ENCODE results near the gene MAP1LC3B2.
A peak's percentile ranks its signal among the peaks of the same experiment; 100 is the strongest.

MAP1LC3B2 gene

GRCh38 chr12:116559162-116559935, at the start of gene MAP1LC3B2:
Gene MAP1LC3B2 (plus strand): TSS chr12:116559381. CDS start chr12:116575943, 16,562 bp downstream.
- DNase-seq (ENCODE audit: low read depth) = peak; percentile 52

- DNase-seq (ENCODE audit: low read depth) = no peak
Measured at GRCh38 chr12:116513944-116514343, 45.2 kb upstream of the MAP1LC3B2 start.

GRCh38 chr12:116515684-116516083, 43.5 kb upstream of the MAP1LC3B2 start:
- DNase-seq (ENCODE audit: low read depth) = no peak

GRCh38 chr12:116516657-116517056, 42.5 kb upstream of the MAP1LC3B2 start:
- DNase-seq (ENCODE audit: low read depth) = no peak

GRCh38 chr12:116517431-116518045, 41.6 kb upstream of the MAP1LC3B2 start:
- DNase-seq (ENCODE audit: low read depth) = no peak

- no peak for DNase-seq (ENCODE audit: low read depth)
Measured at GRCh38 chr12:116520225-116520760, 38.9 kb upstream of the MAP1LC3B2 start.

- no peak for DNase-seq (ENCODE audit: low read depth)
Measured at GRCh38 chr12:116520801-116521471, 38.2 kb upstream of the MAP1LC3B2 start.

- no peak for DNase-seq (ENCODE audit: low read depth)
Measured at GRCh38 chr12:116524311-116524710, 34.9 kb upstream of the MAP1LC3B2 start.

GRCh38 chr12:116524964-116525379, 34.2 kb upstream of the MAP1LC3B2 start:
- DNase-seq (ENCODE audit: low read depth) = no peak

GRCh38 chr12:116525418-116526001, 33.7 kb upstream of the MAP1LC3B2 start:
- DNase-seq (ENCODE audit: low read depth) = no peak

GRCh38 chr12:116528065-116528464, 31.1 kb upstream of the MAP1LC3B2 start:
- no peak for DNase-seq (ENCODE audit: low read depth)

GRCh38 chr12:116528498-116528897, 30.7 kb upstream of the MAP1LC3B2 start:
- no peak for DNase-seq (ENCODE audit: low read depth)

GRCh38 chr12:116529048-116529447, 30.1 kb upstream of the MAP1LC3B2 start:
- DNase-seq (ENCODE audit: low read depth) = no peak

- DNase-seq (ENCODE audit: low read depth) = no peak
Measured at GRCh38 chr12:116529686-116530085, 29.5 kb upstream of the MAP1LC3B2 start.

- DNase-seq (ENCODE audit: low read depth) = no peak
Measured at GRCh38 chr12:116532428-116532827, 26.8 kb upstream of the MAP1LC3B2 start.

GRCh38 chr12:116532986-116533342, 26.2 kb upstream of the MAP1LC3B2 start:
- DNase-seq (ENCODE audit: low read depth) = no peak

GRCh38 chr12:116533343-116534251, 25.6 kb upstream of the MAP1LC3B2 start:
- peak; percentile 75 for DNase-seq (ENCODE audit: low read depth)

GRCh38 chr12:116534311-116535121, 24.7 kb upstream of the MAP1LC3B2 start:
- no peak for DNase-seq (ENCODE audit: low read depth)

- no peak for DNase-seq (ENCODE audit: low read depth)
Measured at GRCh38 chr12:116535241-116535640, 23.9 kb upstream of the MAP1LC3B2 start.

- DNase-seq (ENCODE audit: low read depth) = no peak
Measured at GRCh38 chr12:116537101-116537904, 21.9 kb upstream of the MAP1LC3B2 start.

Measured in activated T-cell treated with anti-CD3 and anti-CD28 coated beads for 1 hour (primary cell).